Fibroblast of peridontal ligament (primary cell): ENCODE measurements around the gene CELSR2.
"Not testable (repeated sequence)": the region's sequence is repeated elsewhere in the genome, so short reads cannot be mapped to it uniquely, and the experiment has no call there.

ENCODE experiments used
- DNase-seq: peaks from one replicate; pipeline ENCODE4 v3.0.0-alpha.2; 2010; ENCODE audit errors: extremely low read depth

The CELSR2 gene

GRCh38 chr1:109280862-109281261 lies 31.5 kb downstream of the CELSR2 start:
- DNase-seq: no peak

GRCh38 chr1:109281680-109282496 lies 32.5 kb downstream of the CELSR2 start:
- DNase-seq: peak; percentile 17

GRCh38 chr1:109282497-109282951 lies 33.2 kb downstream of the CELSR2 start:
- no peak for DNase-seq

GRCh38 chr1:109282952-109283747 lies 33.8 kb downstream of the CELSR2 start, which contains the start of gene PSRC1:
Gene PSRC1 (minus strand): TSS chr1:109283145.
- DNase-seq: peak; percentile 94

GRCh38 chr1:109283748-109284600 lies 34.6 kb downstream of the CELSR2 start:
- DNase-seq: no peak

GRCh38 chr1:109286762-109287161 lies 37.4 kb downstream of the CELSR2 start:
- DNase-seq: not testable (repeated sequence)

GRCh38 chr1:109290137-109290536 lies 40.8 kb downstream of the CELSR2 start:
- no peak for DNase-seq

GRCh38 chr1:109290998-109291397 lies 41.7 kb downstream of the CELSR2 start:
- no peak for DNase-seq

GRCh38 chr1:109292364-109292763 lies 43.0 kb downstream of the CELSR2 start:
- DNase-seq: no peak

GRCh38 chr1:109293026-109293425 lies 43.7 kb downstream of the CELSR2 start:
- no peak for DNase-seq

- DNase-seq: no peak
Measured at GRCh38 chr1:109294481-109294880, 45.1 kb downstream of the CELSR2 start.

GRCh38 chr1:109295712-109296415 lies 46.5 kb downstream of the CELSR2 start:
- no peak for DNase-seq

GRCh38 chr1:109296782-109297181 lies 47.4 kb downstream of the CELSR2 start:
- DNase-seq: no peak

GRCh38 chr1:109298666-109299557 lies 49.6 kb downstream of the CELSR2 start:
- DNase-seq: peak; percentile 89

GRCh38 chr1:109299558-109300343 lies 50.4 kb downstream of the CELSR2 start:
- peak; percentile 60 for DNase-seq

GRCh38 chr1:109300650-109301151 lies 51.4 kb downstream of the CELSR2 start:
- no peak for DNase-seq

GRCh38 chr1:109301874-109302273 lies 52.5 kb downstream of the CELSR2 start:
- no peak for DNase-seq

- DNase-seq: no peak
Measured at GRCh38 chr1:109304226-109304920, 55.0 kb downstream of the CELSR2 start.
